Neural cell (in vitro differentiated cells): ENCODE measurements around the gene KMO. TPM values are rescaled to one million over a fixed set of nuclear protein-coding genes. Genes with fewer than 3 reads are reported as not detected.

Experiments
- H2AFZ ChIP-seq: fragments of 200-600, 300-800 bp; sonication (generic), shearing (Covaris generic); 2 replicates; pipeline ENCODE4 v1.6.0; 2014; ENCODE audit warnings: low read depth, mild to moderate bottlenecking, antibody characterized with exemption, low read length, moderate library complexity
- H3F3A ChIP-seq: fragments of 200-600 bp; shearing (Covaris generic); 2 replicates; pipeline ENCODE4 v1.6.1; 2016; ENCODE audit warnings: mild to moderate bottlenecking, moderate library complexity, mixed read lengths, antibody characterized with exemption, low read length; ENCODE audit not compliant: insufficient read depth, poor library complexity, severe bottlenecking
- H3K27ac ChIP-seq: fragments of 200-600, 300-800 bp; sonication (generic), shearing (Covaris generic); 2 replicates; pipeline ENCODE4 v1.5.1; 2014; ENCODE audit warnings: mild to moderate bottlenecking, low read length, moderate library complexity
- H3K27me3 ChIP-seq: fragments of 300-800, 200-600 bp; sonication (generic), shearing (Covaris generic); 2 replicates; pipeline ENCODE4 v1.6.0; 2014; ENCODE audit warnings: mild to moderate bottlenecking, low read depth, low read length, moderate library complexity; ENCODE audit not compliant: insufficient read depth
- H3K36me3 ChIP-seq: fragments of 300-800, 200-600 bp; sonication (generic), shearing (Covaris generic); 2 replicates; pipeline ENCODE4 v1.5.1; 2014; ENCODE audit warnings: mild to moderate bottlenecking, antibody characterized with exemption, low read length, moderate library complexity; ENCODE audit not compliant: insufficient read depth
- H3K4me2 ChIP-seq: fragments of 300-800, 200-600 bp; sonication (generic), shearing (Covaris generic); 2 replicates; pipeline ENCODE4 v1.6.0; 2014; ENCODE audit warnings: mild to moderate bottlenecking, low read length
- H3K4me3 ChIP-seq: fragments of 300-800, 200-600 bp; sonication (generic), shearing (Covaris generic); 2 replicates; pipeline ENCODE4 v1.5.1; 2014; ENCODE audit warnings: mild to moderate bottlenecking, low read length, moderate library complexity
- H3K79me2 ChIP-seq: fragments of 200-600 bp; shearing (Covaris generic); replicated peaks from 2 replicates; pipeline ENCODE4 v1.6.0; 2014; ENCODE audit warnings: mild to moderate bottlenecking, low read length, moderate library complexity; ENCODE audit not compliant: insufficient read depth
- H3K9ac ChIP-seq: fragments of 300-800, 200-600 bp; sonication (generic), shearing (Covaris generic); 2 replicates; pipeline ENCODE4 v1.6.1; 2016; ENCODE audit warnings: mild to moderate bottlenecking, low read length, mixed read lengths
- H3K9me2 ChIP-seq: fragments of 200-600 bp; shearing (Covaris generic); 2 replicates; pipeline ENCODE4 v1.6.1; 2016; ENCODE audit warnings: mild to moderate bottlenecking, low read length, mixed read lengths; ENCODE audit not compliant: insufficient read depth
- H3K9me3 ChIP-seq: fragments of 200-600, 300-800 bp; sonication (generic), shearing (Covaris generic); 2 replicates; pipeline ENCODE4 v1.6.1; 2016; ENCODE audit warnings: mild to moderate bottlenecking, mixed run types, low read length, moderate library complexity, mixed read lengths
- H4K20me1 ChIP-seq: fragments of 200-600 bp; shearing (Covaris generic); 2 replicates; pipeline ENCODE4 v1.6.1; 2016; ENCODE audit warnings: mild to moderate bottlenecking, mixed run types; ENCODE audit not compliant: insufficient read depth
- EP300 ChIP-seq: fragments of 450-650 bp; conservative IDR thresholded peaks from 2 replicates; pipeline ENCODE4 v1.6.1; 2014; ENCODE audit warnings: antibody characterized with exemption, mild to moderate bottlenecking, moderate library complexity; ENCODE audit not compliant: poor library complexity, severe bottlenecking
- EZH2 ChIP-seq: fragments of 200-600, 300-800 bp; shearing (Covaris generic), sonication (generic); IDR thresholded peaks from 2 replicates; pipeline ENCODE4 v1.6.1; 2014; ENCODE audit warnings: antibody characterized with exemption, low read length, borderline replicate concordance, mild to moderate bottlenecking; ENCODE audit not compliant: insufficient read depth, poor library complexity, severe bottlenecking
- MXI1 ChIP-seq: fragments of 450-650 bp; conservative IDR thresholded peaks from 2 replicates; pipeline ENCODE4 v1.6.1; 2014; ENCODE audit warnings: antibody characterized with exemption, mild to moderate bottlenecking; ENCODE audit not compliant: poor library complexity, severe bottlenecking
- POLR2AphosphoS5 ChIP-seq: IDR thresholded peaks from 2 replicates; pipeline ENCODE4 v1.6.1; 2012
- RAD21 ChIP-seq: fragments of 450-650 bp; conservative IDR thresholded peaks from 2 replicates; pipeline ENCODE4 v1.6.1; 2014; ENCODE audit warnings: antibody characterized with exemption, mild to moderate bottlenecking, moderate library complexity
- SMC3 ChIP-seq: fragments of 450-650 bp; conservative IDR thresholded peaks from 2 replicates; pipeline ENCODE4 v1.6.1; 2014; ENCODE audit warnings: antibody characterized with exemption, mild to moderate bottlenecking, moderate library complexity; ENCODE audit not compliant: poor library complexity
- TAF1 ChIP-seq: IDR thresholded peaks from 2 replicates; pipeline ENCODE4 v1.6.1; 2012; ENCODE audit warnings: low read depth
- polyA plus RNA-seq: library from polyadenylated mRNA; depleted of rRNA; stranded (reverse); fragments of >200 nt; gene quantifications from 2 replicates; pipeline ENCODE4 v1.2.3, GENCODE V29; 2014
- TF ChIP-seq, protein P1 (sequence below): IDR thresholded peaks from 2 replicates; pipeline ENCODE4 v1.6.1; 2012; ENCODE audit warnings: borderline replicate concordance
- TF ChIP-seq, protein P2 (sequence below): fragments of 450-650 bp; IDR thresholded peaks from 2 replicates; pipeline ENCODE4 v1.5.1; 2014; ENCODE audit warnings: antibody characterized with exemption, mild to moderate bottlenecking, moderate library complexity; ENCODE audit not compliant: poor library complexity, severe bottlenecking

The KMO gene
- polyA plus RNA-seq, 1 donor from 2014 or later, result 0.72 TPM

DNA sequence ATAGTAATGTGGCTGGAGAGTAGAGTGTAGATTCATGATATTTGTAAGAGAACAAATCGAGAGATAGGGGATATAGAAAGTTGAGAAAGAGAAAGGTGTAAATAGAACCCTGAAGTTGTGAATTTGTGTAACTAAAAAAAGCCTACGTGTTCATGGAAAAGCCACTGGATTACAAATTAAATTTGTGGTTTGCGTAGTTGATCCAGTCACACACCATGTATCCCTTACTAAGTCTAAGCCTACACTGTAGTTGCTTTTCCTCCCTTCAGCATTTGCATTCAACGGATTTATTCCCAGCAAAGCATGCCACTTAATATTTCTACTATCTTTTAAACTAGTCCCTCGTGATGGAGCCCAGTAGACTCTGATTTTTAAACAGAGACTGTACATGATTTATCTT, 24.9 kb downstream of the KMO start:
- no peaks in the 10 kb centered on the region for H4K20me1 ChIP-seq
- no peaks in the 10 kb centered on the region for H3K79me2 ChIP-seq
- no peak overlapping the region for H3K27ac ChIP-seq
- H3K9me2 ChIP-seq, result no peaks in the 10 kb centered on the region
- H3K4me2 ChIP-seq, result no peak overlapping the region
- no peaks in the 10 kb centered on the region for H3F3A ChIP-seq
- no peak overlapping the region for H2AFZ ChIP-seq
- no peaks in the 10 kb centered on the region for H3K9me3 ChIP-seq
- no peaks in the 10 kb centered on the region for H3K36me3 ChIP-seq
- H3K9ac ChIP-seq, result no peak overlapping the region
- no peaks in the 10 kb centered on the region for H3K27me3 ChIP-seq
- H3K4me3 ChIP-seq, result no peak overlapping the region
- no peak for TF ChIP-seq EP300
- TF ChIP-seq TAF1, result no peak
- TF ChIP-seq MXI1, result no peak
- TF ChIP-seq, protein P1, sequence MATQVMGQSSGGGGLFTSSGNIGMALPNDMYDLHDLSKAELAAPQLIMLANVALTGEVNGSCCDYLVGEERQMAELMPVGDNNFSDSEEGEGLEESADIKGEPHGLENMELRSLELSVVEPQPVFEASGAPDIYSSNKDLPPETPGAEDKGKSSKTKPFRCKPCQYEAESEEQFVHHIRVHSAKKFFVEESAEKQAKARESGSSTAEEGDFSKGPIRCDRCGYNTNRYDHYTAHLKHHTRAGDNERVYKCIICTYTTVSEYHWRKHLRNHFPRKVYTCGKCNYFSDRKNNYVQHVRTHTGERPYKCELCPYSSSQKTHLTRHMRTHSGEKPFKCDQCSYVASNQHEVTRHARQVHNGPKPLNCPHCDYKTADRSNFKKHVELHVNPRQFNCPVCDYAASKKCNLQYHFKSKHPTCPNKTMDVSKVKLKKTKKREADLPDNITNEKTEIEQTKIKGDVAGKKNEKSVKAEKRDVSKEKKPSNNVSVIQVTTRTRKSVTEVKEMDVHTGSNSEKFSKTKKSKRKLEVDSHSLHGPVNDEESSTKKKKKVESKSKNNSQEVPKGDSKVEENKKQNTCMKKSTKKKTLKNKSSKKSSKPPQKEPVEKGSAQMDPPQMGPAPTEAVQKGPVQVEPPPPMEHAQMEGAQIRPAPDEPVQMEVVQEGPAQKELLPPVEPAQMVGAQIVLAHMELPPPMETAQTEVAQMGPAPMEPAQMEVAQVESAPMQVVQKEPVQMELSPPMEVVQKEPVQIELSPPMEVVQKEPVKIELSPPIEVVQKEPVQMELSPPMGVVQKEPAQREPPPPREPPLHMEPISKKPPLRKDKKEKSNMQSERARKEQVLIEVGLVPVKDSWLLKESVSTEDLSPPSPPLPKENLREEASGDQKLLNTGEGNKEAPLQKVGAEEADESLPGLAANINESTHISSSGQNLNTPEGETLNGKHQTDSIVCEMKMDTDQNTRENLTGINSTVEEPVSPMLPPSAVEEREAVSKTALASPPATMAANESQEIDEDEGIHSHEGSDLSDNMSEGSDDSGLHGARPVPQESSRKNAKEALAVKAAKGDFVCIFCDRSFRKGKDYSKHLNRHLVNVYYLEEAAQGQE, result no peak
- no peak for TF ChIP-seq RAD21
- TF ChIP-seq, protein P2, sequence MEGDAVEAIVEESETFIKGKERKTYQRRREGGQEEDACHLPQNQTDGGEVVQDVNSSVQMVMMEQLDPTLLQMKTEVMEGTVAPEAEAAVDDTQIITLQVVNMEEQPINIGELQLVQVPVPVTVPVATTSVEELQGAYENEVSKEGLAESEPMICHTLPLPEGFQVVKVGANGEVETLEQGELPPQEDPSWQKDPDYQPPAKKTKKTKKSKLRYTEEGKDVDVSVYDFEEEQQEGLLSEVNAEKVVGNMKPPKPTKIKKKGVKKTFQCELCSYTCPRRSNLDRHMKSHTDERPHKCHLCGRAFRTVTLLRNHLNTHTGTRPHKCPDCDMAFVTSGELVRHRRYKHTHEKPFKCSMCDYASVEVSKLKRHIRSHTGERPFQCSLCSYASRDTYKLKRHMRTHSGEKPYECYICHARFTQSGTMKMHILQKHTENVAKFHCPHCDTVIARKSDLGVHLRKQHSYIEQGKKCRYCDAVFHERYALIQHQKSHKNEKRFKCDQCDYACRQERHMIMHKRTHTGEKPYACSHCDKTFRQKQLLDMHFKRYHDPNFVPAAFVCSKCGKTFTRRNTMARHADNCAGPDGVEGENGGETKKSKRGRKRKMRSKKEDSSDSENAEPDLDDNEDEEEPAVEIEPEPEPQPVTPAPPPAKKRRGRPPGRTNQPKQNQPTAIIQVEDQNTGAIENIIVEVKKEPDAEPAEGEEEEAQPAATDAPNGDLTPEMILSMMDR, result no peak
- no peak for TF ChIP-seq POLR2AphosphoS5
- no peak for TF ChIP-seq EZH2
- no peak for TF ChIP-seq SMC3

DNA sequence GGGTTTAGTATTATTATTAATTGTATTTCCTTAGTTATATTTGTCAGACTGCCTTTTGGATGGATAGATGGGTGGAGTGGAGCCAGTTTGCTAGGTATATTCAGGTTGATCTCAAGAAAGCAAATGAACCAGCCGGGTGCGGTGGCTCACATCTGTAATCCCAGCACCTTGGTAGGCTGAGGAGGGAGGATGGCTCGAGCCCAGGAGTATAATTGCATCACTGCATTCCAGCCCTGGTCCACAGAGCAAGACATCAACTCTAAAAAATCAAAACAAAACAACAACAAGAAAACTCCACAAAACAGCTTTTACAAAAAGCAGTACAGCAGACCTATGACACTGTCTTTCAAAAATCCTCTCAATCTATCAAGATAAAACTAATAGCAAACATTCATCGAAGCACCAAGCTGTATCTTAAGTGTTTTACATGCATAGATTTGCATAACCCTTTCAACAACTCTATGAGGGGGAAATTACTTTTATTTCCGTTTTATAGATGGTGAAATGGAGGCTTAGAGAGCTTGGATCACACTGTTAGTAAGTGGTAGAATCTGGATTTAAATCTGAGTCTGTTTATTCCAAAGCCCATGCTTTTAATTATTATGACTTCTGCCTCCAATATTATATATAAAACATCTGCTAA, 25.5 kb downstream of the KMO start:
- no peak overlapping the region for H3K27ac ChIP-seq
- TF ChIP-seq POLR2AphosphoS5 (no peak), SMC3 (no peak), RAD21 (no peak), TAF1 (no peak)
- TF ChIP-seq, protein P2, result no peak
- no peaks in the 10 kb centered on the region for H3K9me3 ChIP-seq
- H3K36me3 ChIP-seq, result no peaks in the 10 kb centered on the region
- H3F3A ChIP-seq, result no peaks in the 10 kb centered on the region
- H3K79me2 ChIP-seq, result no peaks in the 10 kb centered on the region
- H3K4me2 ChIP-seq, result no peak overlapping the region
- H3K4me3 ChIP-seq, result no peak overlapping the region
- H3K9ac ChIP-seq, result no peak overlapping the region
- H3K27me3 ChIP-seq, result no peaks in the 10 kb centered on the region
- H2AFZ ChIP-seq, result no peak overlapping the region
- no peaks in the 10 kb centered on the region for H4K20me1 ChIP-seq
- no peaks in the 10 kb centered on the region for H3K9me2 ChIP-seq
